ENCODE results near the gene BANP.
"Not testable (repeated sequence)": the region's sequence is repeated elsewhere in the genome, so short reads cannot be mapped to it uniquely, and the experiment has no call there.

The BANP gene

GRCh38 chr16:88113545-88114045 is 162.4 kb downstream of the BANP start:
- no peak for TF ChIP-seq JUND (IDR thresholded peaks at IDR 0.05; ENCODE audit: low read depth)
- no peak for DNase-seq (ENCODE audit: low read depth in 1 of 2, low spot score in 1 of 2)
- in situ Hi-C loops (cut with HindIII; ENCODE audit: low pct_unique_long_range_greater_than_20kb, low sequenced_read_pairs) = no loop called here

DNA sequence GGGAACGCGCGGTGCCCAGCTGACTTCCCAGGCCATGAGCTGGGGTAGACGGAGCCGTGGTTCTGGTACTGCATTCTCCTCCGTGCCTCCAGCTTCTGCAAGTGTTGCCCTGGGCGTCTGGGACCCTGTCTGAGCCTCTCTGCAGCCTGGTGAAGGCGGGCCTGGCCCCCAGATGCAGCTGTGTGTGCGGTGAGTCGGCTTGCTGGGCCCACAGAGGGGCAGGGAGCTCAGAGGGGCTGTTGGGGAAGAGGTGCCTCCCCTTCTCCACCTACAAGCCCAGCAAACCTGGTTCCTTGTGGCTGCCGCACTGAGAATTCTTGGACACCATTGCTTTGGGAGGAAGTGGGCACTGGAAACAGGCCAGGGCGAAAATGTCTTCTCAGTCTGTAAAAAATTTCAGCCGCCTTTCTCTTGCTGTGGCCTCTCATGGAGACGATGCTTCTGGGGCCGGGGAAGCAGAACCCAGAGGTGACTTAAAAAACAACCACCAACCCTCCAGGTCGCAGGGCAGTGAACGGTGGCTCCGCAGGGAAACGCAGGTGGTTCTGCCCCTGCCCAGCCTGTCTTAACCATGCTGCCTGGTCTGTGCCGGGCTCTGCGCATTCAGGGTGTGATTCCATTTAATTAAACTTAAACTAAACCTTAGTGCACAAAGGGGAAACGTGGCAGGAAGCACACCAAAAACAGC is 163.5 kb downstream of the BANP start:
- in situ Hi-C loops (cut with HindIII; ENCODE audit: low pct_unique_long_range_greater_than_20kb, low sequenced_read_pairs); DNase-seq (ENCODE audit: low read depth in 1 of 2, low spot score in 1 of 2): not testable (repeated sequence)

DNA sequence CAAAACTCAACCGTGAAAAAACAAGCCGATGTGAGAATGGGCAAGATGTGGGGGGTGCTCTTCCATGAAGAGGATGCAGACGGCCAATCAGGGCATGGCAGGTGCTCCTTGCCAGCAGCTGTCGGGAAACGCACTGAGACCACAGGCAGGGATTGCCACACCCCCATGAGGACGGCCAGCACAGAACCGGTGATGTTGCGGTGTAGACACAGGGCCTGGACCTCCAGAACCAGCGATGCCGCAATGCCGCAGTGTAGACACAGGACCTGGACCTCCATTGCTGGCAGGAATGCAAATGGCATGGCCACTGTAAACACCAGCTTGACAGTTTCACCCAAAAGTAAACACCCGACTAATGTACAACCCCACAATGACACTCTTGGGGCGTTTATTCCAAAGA is 164.9 kb downstream of the BANP start:
- in situ Hi-C loops (cut with HindIII; ENCODE audit: low pct_unique_long_range_greater_than_20kb, low sequenced_read_pairs) = no loop called here
- no peak for DNase-seq (ENCODE audit: low read depth in 1 of 2, low spot score in 1 of 2)
- TF ChIP-seq JUND (IDR thresholded peaks at IDR 0.05; ENCODE audit: low read depth) = no peak

DNA sequence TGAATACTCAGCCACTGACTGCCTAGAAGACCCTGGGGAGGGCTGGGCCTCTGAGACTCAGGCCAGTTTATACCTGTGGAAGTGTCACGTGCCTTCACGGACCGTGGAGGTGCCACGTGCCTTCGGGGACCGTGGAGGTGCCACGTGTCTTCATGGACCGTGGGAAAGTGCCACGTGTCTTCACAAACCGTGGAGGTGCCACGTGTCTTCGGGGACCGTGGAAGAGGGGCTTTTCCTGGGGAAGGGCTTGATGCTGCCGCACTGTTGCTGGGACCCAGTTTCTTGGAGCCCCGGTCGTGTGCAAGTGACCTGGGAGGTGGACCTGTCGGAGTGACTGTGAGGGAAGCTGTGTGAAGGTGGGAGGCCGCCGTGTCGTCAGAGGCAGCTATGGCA is 166.2 kb downstream of the BANP start:
- in situ Hi-C loops (cut with HindIII; ENCODE audit: low pct_unique_long_range_greater_than_20kb, low sequenced_read_pairs) = no loop called here
- DNase-seq (ENCODE audit: low read depth in 1 of 2, low spot score in 1 of 2) = no peak
- no peak for TF ChIP-seq JUND (IDR thresholded peaks at IDR 0.05; ENCODE audit: low read depth)

DNA sequence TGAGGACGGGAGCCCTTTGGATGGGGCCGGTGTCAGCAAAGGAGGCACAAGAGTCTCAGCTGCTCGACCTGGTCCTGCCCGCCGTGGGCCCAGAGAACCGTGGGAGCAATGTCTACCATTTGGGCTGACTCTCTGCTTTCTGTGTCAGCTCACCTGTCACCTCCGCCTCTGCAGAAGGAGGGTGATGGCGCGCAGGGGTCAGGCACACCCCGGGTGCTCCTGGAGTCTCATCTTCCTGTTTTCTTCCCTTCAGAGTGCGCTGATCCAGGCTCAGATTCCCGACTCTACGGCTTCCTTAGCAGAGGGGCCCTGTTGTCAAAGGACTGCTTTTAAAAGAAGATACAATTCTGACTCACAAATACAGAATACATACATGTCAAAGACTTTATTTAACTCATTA is 167.1 kb downstream of the BANP start:
- no peak for TF ChIP-seq JUND (IDR thresholded peaks at IDR 0.05; ENCODE audit: low read depth)
- DNase-seq (ENCODE audit: low read depth in 1 of 2, low spot score in 1 of 2) = no peak
- in situ Hi-C loops (cut with HindIII; ENCODE audit: low pct_unique_long_range_greater_than_20kb, low sequenced_read_pairs) = no loop called here

DNA sequence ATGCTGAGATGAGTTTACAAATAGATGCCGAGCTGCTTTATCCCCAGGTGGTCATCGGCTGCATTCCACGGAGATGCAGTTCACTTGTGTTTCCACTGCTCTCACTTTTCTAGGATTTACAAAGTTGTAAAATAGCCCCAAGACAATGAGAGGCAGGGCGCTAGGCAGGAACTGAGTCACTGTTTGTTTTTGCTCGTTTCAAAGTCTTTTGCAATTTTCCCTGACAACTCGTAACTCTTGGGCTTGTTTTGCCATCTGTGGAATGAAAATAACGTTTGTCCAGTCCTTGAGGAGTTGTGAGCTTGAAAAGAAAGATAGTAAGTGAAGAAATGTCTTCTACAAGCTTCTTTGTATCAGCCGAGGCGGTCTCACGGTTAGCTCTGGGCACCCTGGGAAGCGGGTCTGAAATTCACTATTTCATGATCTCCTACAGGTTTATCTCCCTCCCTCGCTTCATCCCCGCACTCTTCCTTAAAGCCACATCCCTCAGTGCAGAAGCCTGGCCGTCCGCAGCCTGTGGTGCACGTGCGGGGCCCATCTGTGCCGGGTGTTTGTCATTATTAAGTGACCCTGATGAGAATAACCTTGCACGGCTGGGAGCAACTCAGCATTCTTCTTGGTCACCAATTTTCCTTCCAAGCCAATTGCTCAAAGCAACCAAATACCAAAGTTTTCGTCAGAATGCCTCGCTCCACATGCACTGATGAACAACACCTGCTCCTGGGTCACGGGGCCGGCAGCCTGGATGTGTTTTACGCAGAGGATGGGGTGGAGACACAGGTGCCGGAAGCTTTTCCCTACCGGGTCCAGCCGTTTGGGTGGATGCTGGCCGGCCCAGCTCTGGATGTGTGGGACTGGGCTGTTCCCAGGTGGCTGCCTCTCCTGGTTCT is 167.9 kb downstream of the BANP start:
- DNase-seq (ENCODE audit: low read depth in 1 of 2, low spot score in 1 of 2); in situ Hi-C loops (cut with HindIII; ENCODE audit: low pct_unique_long_range_greater_than_20kb, low sequenced_read_pairs): not testable (repeated sequence)

GRCh38 chr16:88119881-88120751 is 168.9 kb downstream of the BANP start:
- DNase-seq (ENCODE audit: low read depth in 1 of 2, low spot score in 1 of 2); in situ Hi-C loops (cut with HindIII; ENCODE audit: low pct_unique_long_range_greater_than_20kb, low sequenced_read_pairs): not testable (repeated sequence)

GRCh38 chr16:88120812-88121211 is 169.6 kb downstream of the BANP start:
- TF ChIP-seq JUND (IDR thresholded peaks at IDR 0.05; ENCODE audit: low read depth) = no peak
- in situ Hi-C loops (cut with HindIII; ENCODE audit: low pct_unique_long_range_greater_than_20kb, low sequenced_read_pairs) = no loop called here
- DNase-seq (ENCODE audit: low read depth in 1 of 2, low spot score in 1 of 2) = no peak

- DNase-seq (ENCODE audit: low read depth in 1 of 2, low spot score in 1 of 2); in situ Hi-C loops (cut with HindIII; ENCODE audit: low pct_unique_long_range_greater_than_20kb, low sequenced_read_pairs): not testable (repeated sequence)
Observed at GRCh38 chr16:88121391-88121790, 170.2 kb downstream of the BANP start.

GRCh38 chr16:88121886-88122580 is 170.8 kb downstream of the BANP start:
- in situ Hi-C loops (cut with HindIII; ENCODE audit: low pct_unique_long_range_greater_than_20kb, low sequenced_read_pairs) = no loop called here
- DNase-seq (ENCODE audit: low read depth in 1 of 2, low spot score in 1 of 2) = no peak
- no peak for TF ChIP-seq JUND (IDR thresholded peaks at IDR 0.05; ENCODE audit: low read depth)
